Middle frontal gyrus (tissue), 1 donor: ENCODE results near the gene KIAA0586.
"Not testable (repeated sequence)": the region's sequence is repeated elsewhere in the genome, so short reads cannot be mapped to it uniquely, and the experiment has no call there.

Source experiments
- DNase-seq: peaks from one replicate; pipeline ENCODE4 v3.0.0-alpha.2; 2015; ENCODE audit warnings: low spot score; ENCODE audit errors: extremely low spot score

KIAA0586 gene

DNA sequence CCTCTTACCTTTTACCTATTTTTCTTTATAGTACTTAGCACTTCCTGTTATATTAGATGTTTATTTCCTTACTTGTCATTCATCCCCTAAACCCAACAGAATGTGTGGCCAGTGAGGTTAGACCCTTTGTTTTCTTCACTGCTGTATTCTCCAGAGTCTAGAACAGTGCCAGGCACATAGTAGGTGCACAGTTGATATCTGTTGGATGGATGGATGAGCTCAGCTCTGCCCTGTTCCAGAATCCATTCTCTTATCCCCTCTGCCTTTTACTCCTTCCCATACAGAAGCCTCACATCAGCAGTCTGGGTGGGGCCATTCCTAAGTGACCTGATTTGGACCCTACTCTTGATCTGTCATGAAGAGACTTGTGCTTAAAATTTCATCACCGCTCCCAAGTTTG lies 115.7 kb downstream of the KIAA0586 start:
- DNase-seq: no peak

DNA sequence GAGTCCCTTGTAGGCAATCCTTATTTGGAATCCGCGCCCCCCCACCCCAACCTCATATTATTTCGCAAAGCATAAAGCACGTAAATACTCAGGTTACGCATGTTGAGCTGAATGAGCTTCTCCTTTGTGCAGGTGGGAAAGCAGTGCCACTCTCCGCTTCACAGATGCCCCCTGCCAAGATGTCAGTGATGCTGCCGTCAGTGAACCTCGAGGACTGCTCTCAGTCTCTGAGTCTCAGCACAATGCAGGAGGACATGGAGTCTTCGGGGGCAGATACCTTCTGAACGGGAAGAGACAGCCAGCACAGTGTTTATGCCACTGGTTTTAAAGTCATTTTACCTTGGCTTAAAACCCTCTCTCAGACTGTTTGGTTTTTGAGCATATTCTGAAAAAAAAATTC lies 120.1 kb downstream of the KIAA0586 start:
- no peak for DNase-seq

DNA sequence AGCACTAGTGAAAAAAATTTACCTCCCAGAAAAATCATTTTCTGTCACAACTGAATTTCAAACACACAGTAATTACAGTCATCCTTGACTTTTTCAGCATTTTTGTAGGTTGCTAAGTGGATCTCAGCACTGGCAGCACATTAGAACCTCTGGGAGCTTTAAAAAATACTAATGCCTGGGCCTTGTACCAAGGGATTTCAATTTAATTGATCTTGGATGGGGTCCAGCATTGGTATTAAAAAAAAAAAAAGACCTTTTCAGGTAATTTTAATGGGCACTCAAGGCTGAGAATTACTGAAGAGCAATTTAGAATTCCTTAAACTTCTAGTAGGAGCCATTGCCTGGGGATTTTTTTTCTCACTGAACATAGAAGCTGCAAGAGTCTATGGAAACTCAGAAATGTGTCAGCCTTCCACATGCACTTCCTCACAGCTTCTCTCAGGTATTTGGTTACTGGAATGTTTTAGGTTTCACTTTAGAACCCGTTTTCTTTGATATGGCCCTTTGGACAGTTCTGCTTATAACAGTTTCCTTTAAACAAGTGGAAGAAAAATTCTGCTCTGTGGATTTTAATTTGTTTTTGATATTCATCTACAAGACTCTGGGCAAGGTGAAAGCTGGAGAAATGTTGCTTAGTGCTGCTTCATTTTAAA lies 121.7 kb downstream of the KIAA0586 start:
- DNase-seq: no peak

DNA sequence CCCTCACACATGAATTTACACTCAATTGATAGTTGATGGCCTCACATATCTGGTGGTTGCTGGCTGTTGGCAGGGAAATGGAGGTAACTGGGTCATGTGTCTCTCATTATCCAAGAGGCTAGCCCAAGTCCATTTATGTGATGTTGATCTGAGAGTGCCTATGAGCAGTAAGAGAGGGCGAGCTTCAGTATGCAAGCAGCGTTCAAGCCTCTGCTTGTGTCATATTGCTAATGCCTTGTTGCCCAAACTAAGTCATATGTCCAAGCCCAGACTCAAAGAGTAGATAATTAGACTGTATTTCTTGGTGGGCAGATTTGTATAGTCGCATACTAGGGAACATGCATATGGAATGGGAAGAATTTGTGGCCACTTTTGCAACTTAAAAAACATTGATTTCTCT lies 126.4 kb downstream of the KIAA0586 start:
- DNase-seq: no peak

DNA sequence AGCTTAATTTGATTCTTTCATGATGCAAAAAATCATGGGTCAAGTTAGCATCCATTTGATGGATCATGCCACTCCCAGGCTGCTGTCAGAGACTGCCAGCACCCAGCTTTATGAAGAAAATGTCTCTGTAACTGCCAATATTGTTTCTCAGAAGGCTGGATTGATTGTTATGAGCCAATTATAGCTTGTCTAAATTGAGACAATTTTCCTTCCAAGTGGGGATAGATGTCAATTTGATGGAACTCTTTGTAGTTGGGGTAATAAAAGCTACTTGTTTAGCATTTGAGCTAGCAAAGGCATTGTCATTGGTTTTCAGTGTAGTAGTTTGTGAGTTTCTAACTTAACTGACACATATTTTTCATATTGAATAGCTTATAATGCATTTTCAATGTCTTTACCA lies 128.1 kb downstream of the KIAA0586 start:
- DNase-seq: no peak

DNA sequence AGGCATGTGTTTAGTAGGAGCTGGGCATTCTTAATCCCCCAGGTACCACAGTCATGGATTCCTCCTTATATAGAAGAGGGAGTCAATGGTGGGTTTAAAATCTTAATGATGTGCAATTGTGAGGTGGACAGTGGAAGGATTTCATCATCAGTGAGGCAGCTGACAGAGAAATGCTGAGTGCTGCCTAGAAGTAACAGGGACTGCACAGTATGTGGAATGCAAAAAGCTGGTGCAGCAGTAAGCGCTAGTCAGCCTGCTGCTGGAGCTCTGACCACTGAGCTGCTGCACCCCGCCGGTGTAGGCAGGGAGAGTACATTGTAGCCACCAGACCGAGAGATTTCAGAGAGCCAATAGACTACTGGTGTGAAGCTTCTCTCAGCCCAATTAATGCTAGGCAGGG lies 129.7 kb downstream of the KIAA0586 start:
- DNase-seq: no peak

DNA sequence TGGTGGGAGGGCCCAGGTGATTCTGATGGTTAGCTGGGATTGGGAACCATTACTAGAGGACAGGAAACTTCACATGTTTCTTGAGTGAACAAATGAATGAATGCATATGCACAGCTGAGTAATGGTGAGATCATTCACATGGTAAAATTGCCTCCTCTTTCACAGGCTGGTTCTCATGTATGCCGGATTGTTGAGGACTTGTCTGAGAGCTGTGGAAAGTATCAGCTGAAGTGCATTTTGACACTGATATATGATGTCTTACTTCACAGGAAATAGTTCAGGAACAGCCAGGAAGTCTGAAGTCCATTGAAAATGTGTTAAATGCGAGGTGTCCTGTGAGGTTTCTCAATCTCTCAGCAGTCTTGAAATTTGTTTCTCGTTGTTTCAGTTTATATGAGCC lies 132.7 kb downstream of the KIAA0586 start:
- DNase-seq: no peak

DNA sequence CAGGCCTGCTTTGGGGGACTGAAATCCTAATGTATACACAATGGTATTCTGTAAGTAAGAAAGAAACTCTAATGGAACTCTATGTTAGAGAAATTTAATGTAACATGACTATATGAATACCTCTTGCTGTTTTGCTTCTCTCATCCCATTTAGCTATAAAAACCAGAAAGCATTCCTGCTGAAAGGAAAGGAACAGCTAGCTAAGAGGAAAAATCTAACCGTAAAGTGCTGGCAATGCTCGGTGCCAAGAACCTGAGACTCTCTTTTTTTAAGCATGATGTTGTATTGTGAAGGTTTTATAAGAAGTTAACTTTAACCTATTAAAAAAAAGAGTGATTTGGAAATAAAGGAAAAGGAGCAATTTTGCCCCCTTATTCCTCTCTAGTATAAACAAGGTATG lies 134.6 kb downstream of the KIAA0586 start:
- no peak for DNase-seq

DNA sequence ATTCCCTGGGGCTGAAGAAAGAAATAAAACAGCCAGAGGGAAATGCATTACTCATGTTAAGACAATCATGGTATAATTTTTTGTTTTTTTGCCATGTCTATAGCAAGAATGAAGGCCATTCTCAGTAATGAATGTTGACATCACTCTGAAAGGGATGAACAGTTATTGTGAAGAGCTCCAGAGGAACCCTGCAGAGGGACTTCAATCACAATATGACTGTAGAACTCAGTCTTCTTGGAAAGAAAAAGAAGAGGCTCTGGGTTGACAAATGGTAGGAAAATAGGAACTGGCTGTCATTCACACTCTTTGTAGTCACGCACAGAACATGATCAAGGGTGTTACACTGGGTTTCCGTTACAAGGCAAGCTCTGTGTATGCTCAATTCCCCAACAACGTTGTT lies 136.5 kb downstream of the KIAA0586 start:
- no peak for DNase-seq

DNA sequence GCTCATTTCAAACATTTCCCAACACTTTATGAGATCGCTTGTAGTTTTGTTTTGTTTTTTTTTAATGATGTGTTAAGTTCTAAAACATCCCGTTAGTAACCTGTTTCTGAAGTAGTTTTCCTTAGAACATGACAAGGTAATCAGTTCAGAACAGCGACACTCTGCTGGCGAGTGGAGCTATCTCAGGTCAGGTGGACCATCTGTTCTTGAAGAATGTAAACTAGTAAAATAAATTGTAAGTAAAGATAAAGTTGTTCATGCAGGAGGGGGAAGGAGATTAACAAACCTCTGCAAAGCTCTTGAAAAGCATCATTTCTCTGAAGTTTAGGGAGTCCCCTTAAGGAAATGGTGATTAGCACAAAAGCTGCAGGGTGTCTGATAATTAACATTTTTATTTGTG lies 138.3 kb downstream of the KIAA0586 start:
- no peak for DNase-seq

DNA sequence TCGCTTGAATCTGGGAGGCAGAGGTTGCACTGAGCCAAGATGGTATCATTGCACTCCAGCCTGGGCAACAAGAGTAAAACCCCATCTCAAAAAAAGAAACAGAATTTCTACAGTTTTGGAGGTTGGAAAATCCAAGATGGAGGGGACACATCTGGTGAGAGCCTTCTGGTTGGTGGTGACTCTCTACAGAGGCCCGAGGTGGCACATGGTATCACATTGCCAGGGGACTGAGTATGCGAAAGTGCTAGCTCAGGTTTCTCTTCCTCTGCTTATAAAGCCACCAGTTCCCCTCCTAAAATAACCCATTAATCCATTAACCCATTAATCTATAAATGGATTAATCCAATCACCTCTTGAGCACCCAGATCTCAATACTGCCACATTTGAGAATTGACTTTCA lies 139.5 kb downstream of the KIAA0586 start:
- no peak for DNase-seq

DNA sequence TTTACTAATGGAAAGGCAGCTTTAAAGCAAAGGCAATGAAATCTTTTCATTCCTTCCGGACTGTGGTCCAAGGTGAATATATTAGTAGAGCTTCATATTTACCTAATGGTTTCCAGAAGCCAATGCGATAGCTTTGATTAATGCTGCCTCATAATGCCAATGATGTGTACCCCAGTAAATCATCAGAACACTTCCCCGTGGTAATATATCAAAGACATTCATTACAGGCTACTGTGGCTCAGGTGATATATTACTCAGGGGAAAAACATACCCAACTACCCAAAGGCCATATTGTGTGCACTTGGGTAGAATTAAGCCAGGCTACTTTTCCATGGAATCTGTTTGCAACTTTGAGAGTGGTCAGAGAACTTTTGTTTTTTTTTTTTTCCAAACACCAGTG lies 140.8 kb downstream of the KIAA0586 start:
- no peak for DNase-seq

DNA sequence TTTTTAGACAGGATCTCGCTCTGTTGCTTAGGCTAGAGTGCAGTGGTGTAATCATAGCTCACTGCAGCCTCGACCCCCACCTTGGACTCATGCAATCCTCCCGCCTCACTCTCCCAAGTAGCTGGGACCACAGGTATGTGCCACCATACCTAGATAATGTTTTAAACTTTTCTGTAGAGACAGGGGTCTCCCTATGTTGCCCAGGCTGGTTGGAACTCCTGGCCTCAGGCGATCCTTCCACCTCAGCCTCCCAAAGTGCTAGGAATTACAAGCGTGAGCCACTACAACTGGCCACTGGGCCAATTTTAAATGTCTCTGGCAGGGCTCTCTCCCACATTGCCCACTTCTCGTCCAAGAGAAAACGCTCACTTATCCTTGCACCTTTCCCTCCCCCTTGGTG lies 143.7 kb downstream of the KIAA0586 start:
- DNase-seq: no peak

DNA sequence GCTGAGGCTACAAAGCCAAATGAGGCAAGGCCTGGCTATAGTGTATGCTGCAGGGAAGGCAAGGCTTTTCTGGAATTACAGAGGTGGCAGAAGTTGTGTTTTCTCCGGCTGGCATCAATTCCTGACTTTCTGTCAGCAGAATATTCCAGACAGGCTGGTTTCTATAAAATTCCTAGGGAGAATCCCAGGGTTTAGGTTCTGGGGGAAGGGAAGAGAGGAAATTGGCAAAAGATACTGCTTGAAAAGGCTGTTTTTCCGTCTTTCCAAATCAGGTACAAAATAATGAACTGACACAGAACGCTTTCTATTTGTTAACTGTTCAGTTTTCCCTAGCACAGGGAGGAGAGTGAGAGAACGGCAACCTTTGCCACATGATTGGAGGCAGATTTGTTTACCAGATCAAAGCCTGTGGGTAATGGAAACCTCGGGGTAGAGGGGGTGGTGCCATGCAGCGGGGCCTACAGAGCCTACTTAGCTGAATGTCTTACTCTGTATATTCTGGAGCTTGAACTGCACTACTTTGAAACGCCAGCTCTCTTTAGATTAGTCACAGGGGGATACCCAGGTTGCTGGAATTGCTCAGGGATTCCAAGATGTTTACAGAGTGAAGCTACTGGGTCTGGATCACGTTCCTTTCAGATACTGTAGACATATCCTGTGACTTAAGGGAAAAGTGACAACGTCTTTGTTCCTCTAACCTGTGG lies 144.4 kb downstream of the KIAA0586 start:
- DNase-seq: no peak

DNA sequence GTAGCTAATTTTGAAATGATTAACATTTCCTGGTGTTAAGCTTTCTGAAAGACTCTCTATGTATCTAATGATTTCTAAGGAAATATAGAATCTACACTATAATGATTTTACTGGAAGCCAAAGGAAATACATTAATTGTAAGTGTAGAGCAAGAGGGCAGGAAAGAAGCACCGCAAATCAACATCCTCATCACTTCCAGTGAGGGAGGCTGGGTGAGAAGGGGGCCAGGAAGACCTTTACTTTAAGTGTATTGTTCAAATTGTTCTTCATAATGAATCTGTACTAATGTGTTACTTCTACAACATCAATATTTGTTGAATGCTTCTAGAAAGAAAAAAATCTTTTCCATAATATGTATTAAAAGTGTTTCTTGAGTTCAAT lies 144.9 kb downstream of the KIAA0586 start:
- no peak for DNase-seq

DNA sequence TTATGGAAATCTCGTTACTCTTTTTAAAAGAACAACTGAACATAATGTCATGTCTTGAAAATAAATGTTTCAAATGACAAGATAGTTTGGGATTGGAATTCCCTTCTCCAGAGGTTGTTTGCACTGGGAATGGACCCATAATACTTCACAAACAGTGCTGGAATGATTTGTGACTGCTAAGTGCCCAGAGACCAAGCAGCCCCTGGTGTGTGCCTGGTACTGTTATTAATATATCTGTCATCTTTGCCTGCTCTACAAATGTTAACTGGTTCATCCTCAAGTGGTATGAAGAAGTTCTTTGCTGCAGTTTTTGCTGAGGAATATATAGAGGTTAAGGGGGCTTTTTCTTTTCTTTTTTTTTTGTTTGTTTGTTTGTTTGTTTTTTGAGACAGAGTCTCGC lies 145.3 kb downstream of the KIAA0586 start:
- no peak for DNase-seq

DNA sequence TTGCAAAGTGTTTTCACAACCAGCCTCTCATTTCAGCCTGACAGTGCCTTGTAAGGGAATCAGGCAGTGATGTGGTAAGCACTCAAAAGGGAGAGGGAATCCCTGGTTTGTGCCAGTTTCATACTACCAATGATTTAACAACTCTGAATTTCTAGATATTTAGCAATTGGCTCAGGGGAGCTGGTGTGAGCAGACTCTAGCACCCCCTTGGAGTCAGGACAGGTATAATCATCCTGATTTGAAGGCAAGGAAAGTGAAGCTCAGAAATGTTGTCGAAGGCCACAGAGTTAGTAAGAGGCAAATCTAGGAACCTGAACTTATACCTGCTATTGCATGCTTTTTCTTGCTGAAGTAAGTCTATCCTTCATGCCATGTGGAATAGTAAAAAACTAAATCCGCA lies 147.1 kb downstream of the KIAA0586 start:
- DNase-seq: no peak

DNA sequence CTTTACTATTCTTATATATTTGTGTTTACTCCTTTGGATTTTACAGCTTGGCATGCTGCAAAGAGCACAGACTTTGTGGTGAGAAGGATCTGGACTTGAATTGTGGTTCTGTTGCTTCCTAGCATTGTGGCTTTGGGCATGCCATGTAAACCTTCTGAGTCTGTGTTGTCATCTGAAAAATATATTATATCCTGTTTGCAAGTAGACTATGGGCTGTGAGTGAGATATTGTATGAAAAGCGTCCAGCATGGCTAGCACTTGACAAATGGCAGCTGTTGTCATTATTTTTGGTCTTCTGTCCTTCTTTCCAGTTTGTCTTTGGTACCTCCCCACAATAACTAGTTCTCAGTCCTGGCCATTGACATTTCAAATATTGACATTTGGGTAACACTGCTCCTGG lies 148.4 kb downstream of the KIAA0586 start:
- DNase-seq: no peak

DNA sequence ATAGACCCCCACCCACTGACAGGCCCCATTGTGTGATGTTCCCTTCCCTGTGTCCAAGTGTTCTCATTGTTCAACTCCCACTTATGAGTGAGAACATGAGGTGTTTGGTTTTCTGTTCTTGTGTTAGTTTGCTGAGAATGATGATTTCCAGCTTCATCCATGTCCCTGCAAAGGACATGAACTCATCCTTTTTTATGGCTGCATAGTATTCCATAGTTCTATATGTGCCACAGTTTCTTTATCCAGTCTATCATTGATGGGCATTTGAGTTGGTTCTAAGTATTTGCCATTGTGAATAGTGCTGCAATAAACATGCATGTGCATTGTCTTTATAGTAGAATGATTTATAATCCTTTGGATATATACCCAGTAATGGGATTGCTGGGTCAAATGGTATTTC lies 152.5 kb downstream of the KIAA0586 start:
- DNase-seq: not testable (repeated sequence)

DNA sequence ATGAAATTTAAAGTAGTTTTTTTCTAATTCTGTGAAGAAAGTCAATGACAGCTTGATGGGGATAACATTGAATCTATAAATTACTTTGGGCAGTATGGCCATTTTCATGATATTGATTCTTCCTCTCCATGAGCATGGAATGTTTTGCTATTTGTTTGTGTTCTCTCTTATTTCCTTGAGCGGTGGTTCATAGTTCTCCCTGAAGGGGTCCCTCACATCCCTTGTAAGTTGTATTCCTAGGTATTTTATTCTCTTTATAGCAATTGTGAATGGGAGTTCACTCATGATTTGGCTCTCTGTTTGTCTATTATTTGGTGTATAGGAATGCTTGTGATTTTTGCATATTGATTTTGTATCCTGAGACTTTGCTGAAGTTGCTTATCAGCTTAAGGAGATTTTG lies 153.9 kb downstream of the KIAA0586 start:
- DNase-seq: not testable (repeated sequence)

DNA sequence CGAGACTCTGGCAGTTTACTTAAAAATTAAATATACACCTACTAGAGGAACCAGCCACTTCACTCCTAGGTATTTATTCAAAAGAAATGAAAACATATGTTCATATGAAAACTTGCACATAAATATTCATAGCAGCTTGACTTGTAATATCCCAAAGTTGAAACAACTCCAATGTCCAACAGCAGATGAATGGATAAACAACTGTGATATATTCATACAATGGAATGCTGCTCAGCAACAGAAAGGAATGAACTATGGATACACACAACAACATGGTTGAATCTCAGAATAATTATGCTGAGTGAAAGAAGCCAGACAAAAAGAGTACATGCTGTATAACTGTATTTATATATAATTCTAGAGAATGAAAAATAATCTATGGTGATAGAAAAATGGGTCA lies 156.9 kb downstream of the KIAA0586 start:
- no peak for DNase-seq

DNA sequence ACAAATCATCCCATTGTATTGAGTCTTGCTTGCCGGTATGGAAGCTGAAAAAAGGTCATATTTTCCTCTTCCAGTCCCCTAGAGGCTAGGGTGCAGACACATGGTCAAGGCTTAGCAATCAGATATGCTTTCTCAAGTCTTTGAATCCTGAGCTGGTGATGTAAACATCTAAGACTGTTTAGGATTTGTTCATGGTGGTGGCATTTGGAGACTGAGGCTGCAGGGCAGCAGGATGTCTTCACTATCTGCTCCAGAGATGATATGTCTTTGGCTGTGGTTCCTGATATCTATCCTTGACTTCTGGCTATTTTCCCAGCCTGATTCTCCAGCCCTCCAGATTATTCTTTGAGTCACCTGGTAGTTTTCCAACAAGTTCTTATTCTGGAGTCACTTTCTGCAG lies 159.8 kb downstream of the KIAA0586 start:
- no peak for DNase-seq

DNA sequence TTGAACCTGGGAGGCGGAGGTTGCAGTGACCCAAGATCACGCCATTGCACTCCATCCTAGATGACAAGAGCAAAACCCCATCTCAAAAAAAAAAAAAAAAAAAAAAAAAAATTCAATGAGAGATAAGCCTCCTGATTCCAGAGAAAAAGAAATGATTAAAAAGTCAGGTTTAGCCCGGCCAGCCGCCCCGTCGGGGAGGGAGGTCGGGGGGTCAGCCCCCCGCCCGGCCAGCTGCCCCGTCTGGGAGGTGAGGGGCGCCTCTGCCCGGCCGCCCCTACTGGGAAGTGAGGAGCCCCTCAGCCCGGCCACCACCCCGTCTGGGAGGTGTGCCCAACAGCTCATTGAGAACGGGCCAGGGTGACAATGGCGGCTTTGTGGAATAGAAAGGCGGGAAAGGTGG lies 160.8 kb downstream of the KIAA0586 start:
- not testable (repeated sequence) for DNase-seq
